ENCODE data around the gene LEMD2. TPM values are rescaled to one million over a fixed set of nuclear protein-coding genes. Genes with fewer than 3 reads are reported as not detected.

LEMD2 gene
- total RNA-seq, 1 donor: 59.2 TPM

- no peak for TF ChIP-seq CTCF (IDR thresholded peaks at IDR 0.05; ENCODE audit: insufficient read depth, low read depth, low read length)
- no peak for DNase-seq (ENCODE audit: low read depth)
- H3K4me3 ChIP-seq (ENCODE audit: low read depth, low read length): no peak overlapping the region
These were observed 58.3 kb downstream of the LEMD2 start for GRCh38 chr6:33730611-33731010.

- H3K4me3 ChIP-seq (ENCODE audit: low read depth, low read length): no peak overlapping the region
- no peak for TF ChIP-seq CTCF (IDR thresholded peaks at IDR 0.05; ENCODE audit: insufficient read depth, low read depth, low read length)
- no peak for DNase-seq (ENCODE audit: low read depth)
These were observed 59.9 kb downstream of the LEMD2 start for GRCh38 chr6:33729059-33729458.

GRCh38 chr6:33728438-33728837 lies 60.5 kb downstream of the LEMD2 start:
- DNase-seq (ENCODE audit: low read depth): no peak
- H3K4me3 ChIP-seq (ENCODE audit: low read depth, low read length): no peak overlapping the region
- TF ChIP-seq CTCF (IDR thresholded peaks at IDR 0.05; ENCODE audit: insufficient read depth, low read depth, low read length): no peak

GRCh38 chr6:33727932-33728331 lies 61.0 kb downstream of the LEMD2 start:
- no peak for DNase-seq (ENCODE audit: low read depth)
- TF ChIP-seq CTCF (IDR thresholded peaks at IDR 0.05; ENCODE audit: insufficient read depth, low read depth, low read length): no peak
- H3K4me3 ChIP-seq (ENCODE audit: low read depth, low read length): no peak overlapping the region

GRCh38 chr6:33727126-33727525 lies 61.8 kb downstream of the LEMD2 start:
- H3K4me3 ChIP-seq (ENCODE audit: low read depth, low read length): no peak overlapping the region
- DNase-seq (ENCODE audit: low read depth): no peak
- no peak for TF ChIP-seq CTCF (IDR thresholded peaks at IDR 0.05; ENCODE audit: insufficient read depth, low read depth, low read length)

GRCh38 chr6:33726696-33727095 lies 62.2 kb downstream of the LEMD2 start:
- no peak for TF ChIP-seq CTCF (IDR thresholded peaks at IDR 0.05; ENCODE audit: insufficient read depth, low read depth, low read length)
- DNase-seq (ENCODE audit: low read depth): no peak
- no peak overlapping the region for H3K4me3 ChIP-seq (ENCODE audit: low read depth, low read length)

- no peak overlapping the region for H3K4me3 ChIP-seq (ENCODE audit: low read depth, low read length)
- DNase-seq (ENCODE audit: low read depth): no peak
These were observed 62.8 kb downstream of the LEMD2 start for GRCh38 chr6:33725891-33726673.

More at GRCh38 chr6:33725891-33726673, 62.8 kb downstream of the LEMD2 start:
- TF ChIP-seq CTCF (IDR thresholded peaks at IDR 0.05; ENCODE audit: insufficient read depth, low read depth, low read length): no peak
